IMR-90 (cell line): ENCODE data around the gene TSPEAR.

Experiments used
- BHLHE40 ChIP-seq: fragments of 150-350 bp; IDR thresholded peaks from 2 replicates; pipeline ENCODE4 v1.6.1; 2016; ENCODE audit warnings: mild to moderate bottlenecking, low read depth, low read length
- CEBPB ChIP-seq: IDR thresholded peaks from 2 replicates; pipeline ENCODE4 v1.6.1; 2012; ENCODE audit warnings: low read depth, low read length, improper control_type of control experiment
- CTCF ChIP-seq: conservative IDR thresholded peaks from 2 replicates; pipeline ENCODE4 v1.5.1; 2012; ENCODE audit warnings: mild to moderate bottlenecking, low read depth, low read length, improper control_type of control experiment
- MAFK ChIP-seq: IDR thresholded peaks from 2 replicates; pipeline ENCODE4 v1.6.1; 2012; ENCODE audit warnings: low read depth, low read length, improper control_type of control experiment
- MXI1 ChIP-seq: IDR thresholded peaks from 2 replicates; pipeline ENCODE4 v1.6.1; 2012; ENCODE audit warnings: low read depth, mild to moderate bottlenecking, low read length, moderate library complexity, borderline replicate concordance
- NFE2L2 ChIP-seq: fragments of 150-350 bp; IDR thresholded peaks from 2 replicates; pipeline ENCODE4 v1.6.1; 2016; ENCODE audit warnings: low read depth, mild to moderate bottlenecking, low read length
- POLR2A ChIP-seq: IDR thresholded peaks from 2 replicates; pipeline ENCODE4 v1.6.1; 2012; ENCODE audit warnings: mild to moderate bottlenecking, low read depth, low read length
- RAD21 ChIP-seq: IDR thresholded peaks from 2 replicates; pipeline ENCODE4 v1.6.1; 2012; ENCODE audit warnings: low read length, improper control_type of control experiment
- RFX5 ChIP-seq: IDR thresholded peaks from 2 replicates; pipeline ENCODE4 v1.8.0; 2012; ENCODE audit warnings: low read depth, mild to moderate bottlenecking, low read length, moderate library complexity
- SMC3 ChIP-seq: fragments of 150-350 bp; IDR thresholded peaks from 2 replicates; pipeline ENCODE4 v1.6.1; 2016; ENCODE audit warnings: low read depth, mild to moderate bottlenecking, antibody characterized with exemption, low read length, moderate library complexity

GRCh38 chr21:44617071-44617501 is 94.3 kb downstream of the TSPEAR start:
- TF ChIP-seq MXI1 (no peak), CTCF (no peak), POLR2A (no peak), MAFK (no peak), BHLHE40 (no peak), CEBPB (no peak), SMC3 (no peak), NFE2L2 (no peak), RAD21 (no peak), RFX5 (no peak)
